ENCODE measurements around the gene STX18.
"Not testable (repeated sequence)": the region's sequence is repeated elsewhere in the genome, so short reads cannot be mapped to it uniquely, and the experiment has no call there.

STX18 gene

GRCh38 chr4:4554234-4554633 is 12.4 kb upstream of the STX18 start:
- DNase-seq, result no peak

- not testable (repeated sequence) for DNase-seq
These were observed 10.2 kb upstream of the STX18 start for GRCh38 chr4:4552042-4552441.

GRCh38 chr4:4550161-4550560 is 8.3 kb upstream of the STX18 start:
- DNase-seq, result not testable (repeated sequence)

DNA sequence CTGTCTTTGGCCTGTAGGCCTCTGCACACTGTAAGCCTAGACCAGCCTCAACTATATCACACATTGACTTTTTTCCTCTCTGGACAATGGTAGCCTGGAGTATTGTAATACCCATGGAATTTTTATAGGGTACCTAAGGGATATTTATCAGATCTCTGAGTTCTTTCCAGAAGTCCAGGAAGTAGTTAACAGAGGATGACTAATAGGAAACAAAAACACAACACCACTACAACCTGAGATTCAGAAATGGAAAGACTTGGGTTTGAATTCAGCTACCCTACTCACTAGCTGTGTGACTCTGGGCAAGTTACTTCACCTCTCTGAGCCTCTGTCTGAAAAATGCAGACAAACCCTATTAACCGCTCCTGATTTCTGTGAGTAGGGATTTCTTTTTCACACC is 7.7 kb upstream of the STX18 start:
- DNase-seq, result no peak

DNA sequence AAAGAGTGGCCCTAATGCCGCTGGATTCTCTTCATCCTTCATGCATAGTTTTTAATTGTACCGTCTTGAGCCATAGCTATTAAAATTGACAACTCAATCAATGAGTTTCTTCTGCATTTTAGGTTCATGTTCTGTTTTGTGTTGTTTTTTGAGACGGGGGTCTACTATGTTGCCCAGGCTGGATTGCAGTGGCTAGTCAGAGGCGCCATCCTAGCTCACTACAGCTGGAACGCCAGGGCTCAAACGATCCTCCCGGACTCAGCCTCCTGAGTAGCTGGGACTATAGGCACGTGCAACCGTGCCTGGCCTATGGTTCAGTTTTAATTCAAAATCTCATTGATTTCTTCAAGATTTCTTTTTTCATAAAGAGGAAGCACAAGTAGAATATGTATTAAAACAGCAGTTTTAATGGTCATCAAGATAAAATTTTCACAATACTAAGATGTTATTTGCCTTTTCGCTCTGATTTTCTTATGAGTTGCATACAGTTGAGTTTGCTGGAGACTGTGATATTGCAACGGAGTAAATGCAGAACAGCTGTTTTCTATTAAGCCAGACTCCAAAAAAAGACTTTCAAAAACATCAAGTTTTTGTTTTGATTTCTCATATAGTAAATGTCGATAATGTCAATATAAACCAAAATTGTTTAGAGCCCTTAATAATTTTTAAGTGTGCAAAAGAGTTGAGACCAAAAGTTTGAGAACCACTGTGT is 1.1 kb upstream of the STX18 start:
- no peak for DNase-seq

- DNase-seq, result no peak
These were observed 712 bp downstream of the STX18 start for GRCh38 chr4:4541040-4541631.

- no peak for DNase-seq
These were observed 2.4 kb downstream of the STX18 start for GRCh38 chr4:4539481-4539880.

DNA sequence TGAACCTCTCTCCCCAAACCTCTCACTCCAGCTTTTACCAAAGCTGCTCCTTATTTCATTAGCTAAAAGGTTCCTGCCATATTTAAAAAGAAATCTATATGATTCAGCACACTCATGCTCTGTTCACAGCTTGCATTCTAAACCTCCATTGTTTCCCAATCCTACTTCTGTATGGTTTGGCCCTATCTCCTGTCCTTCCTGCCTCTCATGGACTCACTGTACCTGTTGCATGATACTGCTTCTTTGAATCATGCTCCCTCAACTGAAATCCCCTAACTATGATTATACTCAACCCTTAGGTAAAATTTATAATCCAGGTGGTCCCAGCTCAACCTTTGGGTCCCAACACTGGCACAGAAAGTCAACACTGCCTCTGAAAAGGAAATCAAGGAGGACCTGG is 6.3 kb downstream of the STX18 start:
- no peak for DNase-seq

- DNase-seq, result no peak
These were observed 7.2 kb downstream of the STX18 start for GRCh38 chr4:4534515-4535145.

DNA sequence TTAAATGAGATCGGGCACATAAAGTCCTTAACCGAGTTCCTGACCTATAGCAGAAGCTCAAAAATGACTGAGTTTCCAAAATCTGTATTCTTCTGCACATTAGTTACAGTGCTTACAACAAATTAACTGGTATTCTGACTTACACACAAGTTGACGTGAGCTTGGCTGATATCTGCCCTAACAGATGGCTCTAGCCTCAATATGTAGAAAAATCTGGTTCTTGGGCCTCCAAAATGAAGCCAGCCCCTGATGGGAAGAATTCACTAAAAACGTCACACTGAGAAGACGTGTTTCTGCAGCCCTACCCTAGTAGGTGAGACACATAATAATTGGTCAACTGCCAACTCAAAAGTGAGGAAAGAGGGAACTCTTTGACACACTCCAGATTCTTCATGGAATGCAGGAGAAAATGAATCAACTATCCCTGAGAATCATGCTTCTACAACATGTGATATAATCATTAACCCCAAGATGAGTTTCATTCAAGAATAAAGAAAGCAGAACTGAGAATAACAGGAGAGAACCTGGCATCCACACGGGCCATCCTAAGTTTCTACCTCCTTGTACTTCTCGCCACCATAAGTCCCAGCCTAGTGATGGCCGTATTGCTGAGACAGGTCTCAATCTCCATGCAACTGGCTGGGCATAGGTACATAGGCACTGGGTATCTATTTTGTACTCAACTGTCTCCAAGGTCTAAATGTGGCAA is 8.2 kb downstream of the STX18 start:
- DNase-seq, result no peak

- DNase-seq, result no peak
These were observed 9.3 kb downstream of the STX18 start for GRCh38 chr4:4532371-4533154.

- DNase-seq, result no peak
These were observed 12.5 kb downstream of the STX18 start for GRCh38 chr4:4529392-4529791.

DNA sequence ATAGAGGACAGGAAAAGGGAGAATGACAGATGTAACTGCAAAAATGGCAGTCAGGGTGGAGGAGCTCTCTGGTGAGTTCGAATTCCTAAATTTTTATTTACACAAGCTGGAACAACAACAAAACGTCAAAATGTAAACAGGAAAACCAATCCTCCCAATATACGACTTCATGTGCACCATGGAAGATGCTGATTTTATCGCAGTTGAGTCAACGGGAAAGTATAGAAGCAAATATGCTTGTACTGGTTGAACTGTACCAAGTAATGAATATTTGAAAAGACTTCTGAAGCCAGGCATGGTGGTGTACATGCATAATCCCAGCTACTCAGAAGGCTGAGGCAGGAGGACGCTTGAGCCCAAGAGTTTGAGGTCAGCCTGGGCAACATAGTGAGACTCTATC is 15.4 kb downstream of the STX18 start:
- no peak for DNase-seq

DNA sequence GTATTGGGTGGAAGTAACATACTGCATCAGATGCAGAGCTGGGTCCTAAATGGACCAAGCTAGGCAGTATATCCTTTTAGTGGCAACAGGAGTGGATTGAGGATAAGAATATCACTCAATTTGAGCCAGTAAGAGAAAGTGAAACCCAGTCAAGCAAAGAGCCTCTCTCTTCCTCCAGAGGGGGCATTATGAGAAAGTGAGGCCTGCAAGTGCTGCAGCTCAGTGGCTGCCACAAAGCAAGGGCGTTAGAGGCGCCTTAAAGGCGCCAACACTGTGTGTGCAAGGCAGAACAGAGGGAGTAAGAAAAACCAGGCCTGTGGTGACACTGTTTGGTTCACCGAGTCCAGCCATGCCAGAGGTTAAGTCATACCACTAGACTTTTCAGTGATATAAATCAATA is 17.5 kb downstream of the STX18 start:
- DNase-seq, result no peak

GRCh38 chr4:4521731-4522130 is 20.1 kb downstream of the STX18 start:
- DNase-seq, result no peak

DNA sequence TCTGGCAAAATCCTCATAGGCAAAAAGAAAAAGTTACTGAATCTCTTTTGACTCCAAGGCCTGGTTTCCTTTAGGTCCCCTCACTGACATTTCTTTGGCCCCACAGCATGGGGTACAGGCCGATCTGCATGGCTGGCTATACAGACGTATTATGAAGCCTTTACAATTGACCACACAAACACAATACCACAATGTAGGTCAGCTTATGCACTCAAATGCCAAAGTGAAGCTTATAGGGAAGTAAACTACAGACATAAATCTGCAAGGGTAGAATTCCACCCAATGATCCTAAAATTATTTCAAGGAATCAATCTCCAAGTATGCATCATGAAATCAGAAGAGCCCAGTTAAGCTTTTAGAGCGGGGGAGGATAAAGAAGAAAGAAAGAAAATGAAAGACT is 20.7 kb downstream of the STX18 start:
- DNase-seq, result no peak

DNA sequence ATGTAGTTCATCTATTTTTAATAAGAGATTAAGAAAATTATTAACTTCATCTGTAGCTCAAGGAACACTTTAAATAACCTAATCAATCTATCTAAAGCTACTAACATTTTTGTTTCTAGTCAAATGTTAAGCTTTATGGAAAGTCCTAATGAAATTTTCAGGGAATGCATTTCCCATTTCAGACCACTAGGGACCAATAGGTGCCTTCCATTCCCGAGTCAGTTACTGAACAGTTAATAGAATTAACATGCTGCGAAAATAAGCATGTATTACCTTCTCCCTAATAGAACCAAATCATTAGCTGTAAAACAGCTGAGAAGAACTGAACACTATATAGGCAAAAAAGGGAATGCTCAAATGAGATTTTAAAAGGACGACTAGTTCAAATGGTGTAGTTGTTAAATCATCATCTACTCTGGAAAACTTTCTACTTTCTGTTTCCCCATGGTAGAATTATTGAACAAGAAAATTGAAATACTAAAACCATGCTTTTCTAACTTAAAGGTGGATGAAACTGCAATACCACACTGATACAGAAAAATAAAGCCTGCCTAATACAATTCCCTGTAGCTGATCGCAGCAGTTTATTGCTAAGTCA is 22.5 kb downstream of the STX18 start:
- no peak for DNase-seq

GRCh38 chr4:4518747-4519146 is 23.1 kb downstream of the STX18 start:
- DNase-seq, result no peak

DNA sequence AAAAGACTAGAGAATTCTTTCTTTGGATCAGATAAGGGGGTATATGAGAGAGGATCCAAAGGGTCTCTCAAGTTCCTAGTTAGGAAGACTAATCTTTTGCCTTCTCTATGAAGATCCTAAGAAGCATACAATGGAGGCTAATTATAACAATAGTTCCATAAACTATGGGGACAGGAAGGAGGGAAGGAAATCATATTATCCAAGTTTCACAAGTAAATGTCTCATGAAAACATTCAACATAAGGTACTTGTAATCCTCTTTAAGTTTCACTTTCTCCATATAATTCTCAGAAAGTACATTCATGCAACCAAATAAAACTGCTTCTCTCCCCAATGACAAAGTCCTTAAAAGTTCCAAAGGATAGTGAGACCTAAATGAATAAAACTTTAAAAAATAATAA is 27.1 kb downstream of the STX18 start:
- no peak for DNase-seq

- no peak for DNase-seq
These were observed 29.6 kb downstream of the STX18 start for GRCh38 chr4:4512282-4512681.

DNA sequence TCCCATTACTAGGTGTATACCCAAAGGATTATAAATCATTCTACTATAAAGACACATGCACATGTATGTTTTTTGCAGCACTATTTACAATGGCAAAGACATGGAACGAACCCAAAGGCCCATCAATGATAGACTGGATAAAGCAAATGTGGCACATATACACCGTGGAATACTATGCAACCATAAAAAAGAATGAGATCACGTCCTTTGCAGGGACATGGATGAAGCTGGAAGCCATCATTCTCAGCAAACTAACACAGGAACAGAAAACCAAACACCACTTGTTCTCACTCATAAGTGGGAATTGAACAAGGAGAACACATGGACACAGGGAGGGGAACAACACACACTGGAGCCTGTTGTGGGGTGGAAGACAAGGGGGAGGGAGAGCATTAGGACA is 31.2 kb downstream of the STX18 start:
- not testable (repeated sequence) for DNase-seq

DNA sequence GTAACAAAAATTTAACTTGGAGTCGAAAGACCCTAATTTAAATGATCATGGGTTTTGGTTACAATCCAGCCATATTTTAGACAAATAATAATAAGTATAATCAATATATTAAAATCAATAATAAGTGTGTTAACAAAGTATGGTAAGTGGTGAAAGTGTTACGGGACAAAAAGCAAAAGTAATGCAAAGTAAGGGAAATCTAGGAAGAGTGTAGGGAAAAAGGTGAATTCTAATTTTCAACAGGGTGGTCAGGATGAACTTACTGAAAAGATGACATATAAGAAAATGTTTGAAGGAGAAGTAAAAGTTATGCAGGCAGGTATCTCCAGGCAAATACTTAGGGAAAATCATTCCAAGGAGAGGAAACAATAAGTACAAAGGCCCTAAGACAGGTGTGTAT is 32.3 kb downstream of the STX18 start:
- no peak for DNase-seq

GRCh38 chr4:4507923-4508322 is 33.9 kb downstream of the STX18 start:
- DNase-seq, result no peak
